Gastroesophageal sphincter (tissue), 4 donors: ENCODE measurements around the gene MRPS23. TPM values are rescaled to one million over a fixed set of nuclear protein-coding genes. Genes with fewer than 3 reads are reported as not detected.
A peak's percentile ranks its signal among the peaks of the same experiment; 100 is the strongest.

Source experiments
- ATAC-seq: fragments of 150-250 bp; one replicate; pipeline ENCODE4 v1.9.1; 2016; ENCODE audit warnings: mild to moderate bottlenecking, moderate library complexity
- H3K27ac ChIP-seq, 4 donors: fragments of 200-600 bp; sonication (generic) in 3 of 4; 1 replicate in 3 of 4; 2 replicates in 1 of 4; pipeline ENCODE4 v1.5.1; 2016 to 2019
- H3K27me3 ChIP-seq: fragments of 200-600 bp; sonication (generic); one replicate; pipeline ENCODE4 v1.5.1; 2019
- H3K36me3 ChIP-seq, 2 donors: fragments of 200-600 bp; sonication (generic); one replicate each; pipeline ENCODE4 v1.5.1; 2019; ENCODE audit warnings: control low read depth in 1 of 2
- H3K4me1 ChIP-seq, 3 donors: fragments of 200-600 bp; sonication (generic); 1 replicate in 2 of 3; 2 replicates in 1 of 3; pipeline ENCODE4 v1.5.1; 2016 to 2019; ENCODE audit warnings: control low read depth in 2 of 3
- H3K4me3 ChIP-seq, 2 donors: fragments of 200-600 bp; sonication (generic); one replicate each; pipeline ENCODE4 v1.5.1; 2019; ENCODE audit warnings: mild to moderate bottlenecking in 1 of 2, moderate library complexity in 1 of 2
- H3K9me3 ChIP-seq, 3 donors: fragments of 200-600 bp; sonication (generic); one replicate each; pipeline ENCODE4 v1.5.1; 2017 to 2019; ENCODE audit warnings: control low read depth in 2 of 3
- CTCF ChIP-seq, 4 experiments: fragments of 200-600 bp in 2 of 4; fragments of 450-650 bp in 2 of 4; sonication (generic) in 1 of 4; IDR thresholded peaks; one replicate each; pipeline ENCODE4 v1.5.1; 2017 to 2019; ENCODE audit warnings: antibody characterized with exemption in 4 of 4, mild to moderate bottlenecking in 2 of 4, moderate library complexity in 2 of 4
- EP300 ChIP-seq: sonication (generic); formaldehyde crosslinking; IDR thresholded peaks from one replicate; pipeline ENCODE4 v1.6.1; 2017; ENCODE audit warnings: antibody characterized with exemption, mild to moderate bottlenecking
- POLR2A ChIP-seq, 2 donors: fragments of 450-650 bp; IDR thresholded peaks; one replicate each; pipeline ENCODE4 v1.6.1; 2017; ENCODE audit warnings: antibody characterized with exemption in 2 of 2, mild to moderate bottlenecking in 2 of 2, moderate library complexity in 1 of 2
- POLR2AphosphoS5 ChIP-seq: sonication (generic); formaldehyde crosslinking; IDR thresholded peaks from one replicate; pipeline ENCODE4 v1.6.1; 2017; ENCODE audit warnings: antibody characterized with exemption
- WGBS, 2 donors: methylation state at CpG; one replicate each; pipeline ENCODE4 v1.1.5; 2018; ENCODE audit warnings: low coverage in 1 of 2; 5-methylcytosine and 5-hydroxymethylcytosine counted together
- total RNA-seq, 4 donors: library from RNA; depleted of rRNA; stranded (reverse); fragments of >200 nt; gene quantifications; one replicate each; pipeline ENCODE4 v1.1.0, GENCODE V29; 2016

MRPS23 gene
- total RNA-seq, 4 donors from 2014 or later: 23.0 to 24.8 (median 24.5) TPM

GRCh38 chr17:57833179-57833939, 16.5 kb downstream of the MRPS23 start:
- peak overlapping the region; percentile 51 to 55 for H3K4me3 ChIP-seq
- H3K9me3 ChIP-seq: no peaks in the 10 kb centered on the region
- TF ChIP-seq POLR2AphosphoS5: peak; percentile 57
- TF ChIP-seq CTCF (IDR thresholded peaks at IDR 0.05): peak; percentile 88 to 92 (median 89)
- TF ChIP-seq EP300: no peak
- TF ChIP-seq POLR2A (IDR thresholded peaks at IDR 0.05): peak in 1 of 2 donors; percentile 31
- peaks cover 0 to 48% (median 0%) of the 10 kb centered on the region in 3 donors for H3K4me1 ChIP-seq
- ATAC-seq: peak; percentile 94
- H3K27ac ChIP-seq: peak overlapping the region; percentile 77 to 89 (median 88)
- H3K27me3 ChIP-seq: no peaks in the 10 kb centered on the region
- peaks cover 0 to 13% of the 10 kb centered on the region in 2 donors for H3K36me3 ChIP-seq
- 7 to 13% methylated on average over 9 to 12 of the region's 13 CpGs for WGBS, 2 donors

GRCh38 chr17:57832314-57833178, 17.3 kb downstream of the MRPS23 start:
- H3K4me3 ChIP-seq: peak overlapping the region; percentile 51 to 55
- peak; percentile 20 for ATAC-seq
- H3K27me3 ChIP-seq: no peaks in the 10 kb centered on the region
- H3K9me3 ChIP-seq: no peaks in the 10 kb centered on the region
- H3K4me1 ChIP-seq: peaks cover 0 to 47% (median 0%) of the 10 kb centered on the region in 3 donors
- peaks cover 0 to 8% of the 10 kb centered on the region in 2 donors for H3K36me3 ChIP-seq
- WGBS, 2 donors: 21 to 31% methylated on average over 9 to 11 of the region's 12 CpGs
- peak overlapping the region; percentile 77 to 89 (median 88) for H3K27ac ChIP-seq
- TF ChIP-seq CTCF (IDR thresholded peaks at IDR 0.05) (no peak), POLR2A (IDR thresholded peaks at IDR 0.05) (no peak), EP300 (no peak), POLR2AphosphoS5 (no peak)

GRCh38 chr17:57830880-57831279, 19.0 kb downstream of the MRPS23 start:
- TF ChIP-seq POLR2A (IDR thresholded peaks at IDR 0.05) (no peak), EP300 (no peak), CTCF (IDR thresholded peaks at IDR 0.05) (no peak), POLR2AphosphoS5 (no peak)
- H3K4me3 ChIP-seq: no peak overlapping the region
- H3K27ac ChIP-seq: no peak overlapping the region
- no peaks in the 10 kb centered on the region for H3K27me3 ChIP-seq
- H3K4me1 ChIP-seq: peaks cover 0 to 46% (median 0%) of the 10 kb centered on the region in 3 donors
- ATAC-seq: no peak
- WGBS, 2 donors: no CpG with 5 or more reads among the region's 7 CpGs
- no peaks in the 10 kb centered on the region for H3K9me3 ChIP-seq
- peaks cover 0 to 10% of the 10 kb centered on the region in 2 donors for H3K36me3 ChIP-seq

GRCh38 chr17:57823469-57824401, 26.1 kb downstream of the MRPS23 start:
- TF ChIP-seq EP300 (no peak), CTCF (IDR thresholded peaks at IDR 0.05) (no peak), POLR2AphosphoS5 (no peak), POLR2A (IDR thresholded peaks at IDR 0.05) (no peak)
- 67 to 69% methylated on average over 9 to 11 of the region's 15 CpGs for WGBS, 2 donors
- no peak for ATAC-seq
- no peaks in the 10 kb centered on the region for H3K27me3 ChIP-seq
- H3K9me3 ChIP-seq: no peaks in the 10 kb centered on the region
- no peak overlapping the region for H3K4me3 ChIP-seq
- H3K36me3 ChIP-seq: peaks cover 0 to 10% of the 10 kb centered on the region in 2 donors
- no peak overlapping the region for H3K27ac ChIP-seq
- H3K4me1 ChIP-seq: no peaks in the 10 kb centered on the region
